ENCODE results near the gene TMTC3.

The TMTC3 gene

GRCh38 chr12:88142610-88142991 is 494 bp downstream of the TMTC3 start:
- H3K4me1 ChIP-seq (ENCODE audit: low read depth, poor library complexity, severe bottlenecking): peaks cover 35% of the 10 kb centered on the region
- H3K4me2 ChIP-seq: peak overlapping the region; percentile 86
- no peak for TF ChIP-seq CTCF (conservative IDR thresholded peaks at IDR 0.05; ENCODE audit: low read depth, low read length)
- H4K20me1 ChIP-seq (ENCODE audit: insufficient read depth): no peaks in the 10 kb centered on the region
- H3K9ac ChIP-seq: peak overlapping the region; percentile 63
- H3K4me3 ChIP-seq (IDR thresholded peaks at IDR 0.05; ENCODE audit: insufficient read depth, low read depth, low read length): no peak overlapping the region
- H3K36me3 ChIP-seq (ENCODE audit: insufficient read depth): no peaks in the 10 kb centered on the region
- H3K27me3 ChIP-seq (ENCODE audit: insufficient read depth, low read depth): no peaks in the 10 kb centered on the region
- peaks cover 21% of the 10 kb centered on the region; the same call in 1 of the 2 replicates for H3K79me2 ChIP-seq (ENCODE audit: insufficient read depth, low read depth)
- H3K27ac ChIP-seq: peak overlapping the region; percentile 59
- peak overlapping the region; percentile 90 for H2AFZ ChIP-seq (ENCODE audit: low read depth)

GRCh38 chr12:88144037-88144436 is 1.9 kb downstream of the TMTC3 start:
- H3K4me1 ChIP-seq (ENCODE audit: low read depth, poor library complexity, severe bottlenecking): peaks cover 48% of the 10 kb centered on the region
- TF ChIP-seq CTCF (conservative IDR thresholded peaks at IDR 0.05; ENCODE audit: low read depth, low read length): no peak
- H4K20me1 ChIP-seq (ENCODE audit: insufficient read depth): no peaks in the 10 kb centered on the region
- H3K27me3 ChIP-seq (ENCODE audit: insufficient read depth, low read depth): no peaks in the 10 kb centered on the region
- no peak overlapping the region for H3K9ac ChIP-seq
- H3K79me2 ChIP-seq (ENCODE audit: insufficient read depth, low read depth): peaks cover 28% of the 10 kb centered on the region; the same call in 1 of the 2 replicates
- H3K36me3 ChIP-seq (ENCODE audit: insufficient read depth): no peaks in the 10 kb centered on the region
- H3K4me3 ChIP-seq (IDR thresholded peaks at IDR 0.05; ENCODE audit: insufficient read depth, low read depth, low read length): no peak overlapping the region
- no peak overlapping the region for H3K27ac ChIP-seq
- H3K4me2 ChIP-seq: peak overlapping the region; percentile 86
- no peak overlapping the region for H2AFZ ChIP-seq (ENCODE audit: low read depth)

- Histone ChIP-seq H3K79me2 (ENCODE audit: insufficient read depth, low read depth) (peaks cover 30% of the 10 kb centered on the region; the same call in 1 of the 2 replicates), H2AFZ (ENCODE audit: low read depth) (no peak overlapping the region), H3K4me3 (IDR thresholded peaks at IDR 0.05; ENCODE audit: insufficient read depth, low read depth, low read length) (no peak overlapping the region), H4K20me1 (ENCODE audit: insufficient read depth) (no peaks in the 10 kb centered on the region), H3K4me2 (no peak overlapping the region), H3K9ac (no peak overlapping the region), H3K4me1 (ENCODE audit: low read depth, poor library complexity, severe bottlenecking) (peaks cover 48% of the 10 kb centered on the region), H3K27ac (no peak overlapping the region), H3K36me3 (ENCODE audit: insufficient read depth) (no peaks in the 10 kb centered on the region), H3K27me3 (ENCODE audit: insufficient read depth, low read depth) (no peaks in the 10 kb centered on the region)
- no peak for TF ChIP-seq CTCF (conservative IDR thresholded peaks at IDR 0.05; ENCODE audit: low read depth, low read length)
Observed at GRCh38 chr12:88144546-88145468, 2.7 kb downstream of the TMTC3 start.

- Histone ChIP-seq H3K9ac (no peak overlapping the region), H4K20me1 (ENCODE audit: insufficient read depth) (no peaks in the 10 kb centered on the region), H2AFZ (ENCODE audit: low read depth) (no peak overlapping the region), H3K4me3 (IDR thresholded peaks at IDR 0.05; ENCODE audit: insufficient read depth, low read depth, low read length) (no peak overlapping the region), H3K4me1 (ENCODE audit: low read depth, poor library complexity, severe bottlenecking) (peaks cover 42% of the 10 kb centered on the region), H3K79me2 (ENCODE audit: insufficient read depth, low read depth) (peaks cover 30% of the 10 kb centered on the region; the same call in 1 of the 2 replicates), H3K36me3 (ENCODE audit: insufficient read depth) (no peaks in the 10 kb centered on the region), H3K27me3 (ENCODE audit: insufficient read depth, low read depth) (no peaks in the 10 kb centered on the region), H3K4me2 (no peak overlapping the region), H3K27ac (no peak overlapping the region)
- no peak for TF ChIP-seq CTCF (conservative IDR thresholded peaks at IDR 0.05; ENCODE audit: low read depth, low read length)
Observed at GRCh38 chr12:88145567-88146505, 3.7 kb downstream of the TMTC3 start.

Measured in KMS-11 (cell line).